GM12801 (cell line): ENCODE data around the gene SLC37A3.

ENCODE experiments used
- TF ChIP-seq, protein P1 (sequence below): IDR thresholded peaks from one replicate; pipeline ENCODE4 v1.5.1; 2011; ENCODE audit warnings: control low read depth; ENCODE audit not compliant: insufficient read length; ENCODE audit errors: extremely low read depth

Gene SLC37A3

DNA sequence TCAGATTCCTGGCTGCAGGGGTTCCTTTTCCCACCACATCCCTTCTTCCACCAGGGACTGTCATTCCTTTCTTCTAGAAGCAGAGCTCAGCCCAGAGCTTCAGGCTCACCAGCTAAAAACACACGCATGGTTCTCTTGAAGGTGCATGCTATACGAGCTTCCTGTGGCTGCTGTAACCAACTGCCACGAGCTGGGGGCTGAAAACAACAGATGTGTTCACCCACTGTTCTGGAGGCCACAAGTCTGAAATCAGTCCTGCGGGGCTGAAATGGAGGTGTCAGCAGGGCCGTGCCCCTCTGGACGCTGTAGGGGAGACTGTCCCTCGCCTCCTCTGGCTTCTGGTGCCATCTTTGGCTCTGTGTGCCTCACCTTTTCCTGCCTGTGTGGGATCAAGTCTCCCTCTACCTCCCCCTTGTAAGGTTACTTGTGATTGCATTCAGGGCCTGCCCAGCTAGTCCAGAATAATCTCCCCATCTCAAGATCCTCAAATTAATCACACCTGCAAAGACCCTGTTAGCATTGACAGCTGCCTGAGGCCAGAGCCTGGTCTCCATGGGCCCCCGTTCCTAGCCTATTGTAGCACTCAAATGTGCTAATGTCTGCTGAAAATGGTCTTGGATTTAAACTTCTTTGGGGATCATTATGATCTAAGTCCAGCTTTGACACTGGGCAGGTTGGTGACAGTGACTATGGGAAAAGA, 19.3 kb upstream of the SLC37A3 start:
- TF ChIP-seq, protein P1, sequence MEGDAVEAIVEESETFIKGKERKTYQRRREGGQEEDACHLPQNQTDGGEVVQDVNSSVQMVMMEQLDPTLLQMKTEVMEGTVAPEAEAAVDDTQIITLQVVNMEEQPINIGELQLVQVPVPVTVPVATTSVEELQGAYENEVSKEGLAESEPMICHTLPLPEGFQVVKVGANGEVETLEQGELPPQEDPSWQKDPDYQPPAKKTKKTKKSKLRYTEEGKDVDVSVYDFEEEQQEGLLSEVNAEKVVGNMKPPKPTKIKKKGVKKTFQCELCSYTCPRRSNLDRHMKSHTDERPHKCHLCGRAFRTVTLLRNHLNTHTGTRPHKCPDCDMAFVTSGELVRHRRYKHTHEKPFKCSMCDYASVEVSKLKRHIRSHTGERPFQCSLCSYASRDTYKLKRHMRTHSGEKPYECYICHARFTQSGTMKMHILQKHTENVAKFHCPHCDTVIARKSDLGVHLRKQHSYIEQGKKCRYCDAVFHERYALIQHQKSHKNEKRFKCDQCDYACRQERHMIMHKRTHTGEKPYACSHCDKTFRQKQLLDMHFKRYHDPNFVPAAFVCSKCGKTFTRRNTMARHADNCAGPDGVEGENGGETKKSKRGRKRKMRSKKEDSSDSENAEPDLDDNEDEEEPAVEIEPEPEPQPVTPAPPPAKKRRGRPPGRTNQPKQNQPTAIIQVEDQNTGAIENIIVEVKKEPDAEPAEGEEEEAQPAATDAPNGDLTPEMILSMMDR = no peak

DNA sequence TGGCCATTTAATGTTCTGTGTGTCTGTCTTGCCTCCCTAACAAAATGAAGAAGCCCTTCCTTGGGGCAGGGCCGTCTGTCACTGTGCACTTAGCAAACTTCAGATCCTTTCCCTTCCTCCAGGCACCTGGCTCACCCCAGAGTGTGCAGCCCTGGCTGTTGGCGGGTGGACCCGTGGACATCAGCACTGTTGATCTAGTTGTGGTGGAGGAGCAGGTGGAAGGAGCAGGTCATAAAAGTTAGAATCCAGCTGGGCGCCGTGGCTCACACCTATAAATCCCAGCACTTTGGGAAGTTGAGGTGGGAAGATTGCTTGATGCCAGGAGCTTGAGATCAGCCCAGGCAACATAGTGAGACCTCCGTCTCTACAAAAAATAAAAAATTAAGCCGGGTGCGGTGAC, 18.2 kb upstream of the SLC37A3 start:
- TF ChIP-seq, protein P1 = no peak

DNA sequence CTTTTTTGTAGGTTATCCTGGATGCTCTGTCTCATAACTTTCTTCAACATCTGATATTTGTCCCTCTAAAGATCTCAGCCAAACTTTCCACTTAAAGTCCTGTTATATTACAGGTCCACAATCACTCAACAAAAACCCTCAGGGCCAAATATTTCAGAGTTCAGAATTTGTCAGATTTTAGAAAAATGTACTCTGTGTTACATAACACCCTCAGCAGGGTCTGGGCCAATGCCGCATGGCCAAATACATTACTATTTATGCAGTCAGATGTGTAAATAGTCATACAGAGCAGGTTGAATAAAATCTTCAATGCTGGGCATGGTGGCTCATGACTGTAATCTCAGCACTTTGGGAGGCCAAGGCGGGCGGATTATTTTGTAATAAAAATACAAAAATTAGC, 17.0 kb upstream of the SLC37A3 start:
- TF ChIP-seq, protein P1 = no peak

DNA sequence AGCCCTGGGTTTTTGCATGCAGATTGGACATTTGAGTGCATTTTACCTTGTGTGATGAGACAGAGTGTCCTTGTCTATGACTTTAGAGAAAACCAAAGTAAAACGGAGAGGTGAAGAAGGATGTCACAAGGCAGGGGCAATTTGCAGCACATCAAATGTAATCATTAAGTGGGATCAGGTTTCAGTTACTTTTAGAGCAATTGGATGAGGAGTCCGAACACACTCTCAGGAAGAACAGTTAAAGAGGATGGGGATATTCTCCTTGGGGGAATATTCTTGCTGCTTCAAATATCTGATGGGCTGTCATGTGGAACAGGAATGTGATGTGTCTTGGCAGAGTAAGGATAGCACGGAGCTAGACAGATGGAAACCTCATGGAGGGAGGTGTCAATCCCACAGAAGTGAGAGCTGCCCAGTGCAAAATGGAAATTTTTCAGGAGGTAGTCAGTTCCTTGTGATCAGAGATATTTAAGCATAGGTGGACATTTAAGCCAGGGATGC, 6.3 kb upstream of the SLC37A3 start:
- TF ChIP-seq, protein P1 = no peak

DNA sequence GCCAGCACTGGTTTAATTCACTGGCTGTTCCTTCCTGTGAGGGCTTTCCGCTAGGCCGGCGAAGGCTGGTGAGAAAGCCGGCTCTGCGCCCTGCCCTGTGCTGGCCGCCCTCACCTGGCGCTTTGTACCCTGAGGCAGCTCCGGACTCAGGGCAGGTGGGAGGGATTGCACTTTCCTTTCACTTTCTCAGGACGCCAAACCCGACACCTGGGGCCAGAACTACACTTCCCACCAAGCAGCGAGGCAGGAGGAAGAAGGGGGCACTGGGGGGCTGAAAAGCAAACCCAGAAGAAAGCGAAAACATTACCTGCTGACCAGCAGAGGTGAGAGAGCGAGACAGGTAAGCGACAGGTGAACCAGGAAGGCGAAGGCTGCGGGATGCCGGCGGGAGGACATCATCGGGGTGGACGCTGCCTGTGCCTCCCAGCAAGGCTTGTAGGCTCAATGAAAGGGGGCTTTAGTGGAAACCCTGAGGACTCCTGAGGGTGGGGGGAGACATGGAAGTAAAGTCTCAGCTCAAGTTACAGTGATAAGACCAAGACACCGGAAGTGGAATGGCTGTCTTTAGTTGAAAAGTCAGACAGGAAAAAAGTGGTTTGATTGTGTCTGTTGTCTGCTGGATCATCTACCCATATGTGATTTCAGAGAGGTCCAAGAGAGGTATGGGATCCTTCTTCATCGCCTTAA, 5.7 kb upstream of the SLC37A3 start, which contains the start of gene RAB19:
TSS of gene RAB19 (plus strand) at position 181 of the 687 bp plus-strand sequence. CDS start 3,589 bp downstream, outside the sequence.
- TF ChIP-seq, protein P1 = no peak

DNA sequence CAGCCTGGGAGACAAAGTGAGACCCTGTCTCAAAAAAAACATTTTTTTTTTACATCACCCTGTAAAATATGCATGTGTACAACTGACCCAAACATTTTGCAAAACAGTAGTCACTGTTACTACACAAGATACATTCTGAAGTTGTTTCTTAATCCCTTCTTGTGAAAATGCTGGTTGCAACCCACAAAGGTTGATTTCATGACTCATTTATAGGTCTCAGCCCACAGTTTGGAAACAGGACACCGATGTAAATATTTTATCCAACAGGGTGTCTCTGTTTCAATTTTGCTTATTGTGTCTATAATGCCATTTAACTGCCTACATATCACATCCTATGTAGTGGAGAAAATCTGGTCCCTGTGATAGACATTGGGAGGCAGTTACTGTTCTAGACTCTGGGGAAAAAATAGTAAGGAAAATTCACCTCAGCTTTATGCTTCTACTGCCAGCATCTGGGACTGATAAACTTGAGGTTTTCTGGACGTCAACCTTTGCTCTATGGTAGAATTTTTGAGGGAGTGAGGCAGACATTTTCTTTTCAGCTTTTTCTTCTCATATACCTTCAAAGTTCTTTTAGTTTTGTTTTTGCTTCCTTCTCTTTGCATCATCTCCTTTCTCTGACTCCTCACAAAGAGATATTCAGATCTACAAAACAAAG, 4.0 kb upstream of the SLC37A3 start:
- TF ChIP-seq, protein P1 = no peak

DNA sequence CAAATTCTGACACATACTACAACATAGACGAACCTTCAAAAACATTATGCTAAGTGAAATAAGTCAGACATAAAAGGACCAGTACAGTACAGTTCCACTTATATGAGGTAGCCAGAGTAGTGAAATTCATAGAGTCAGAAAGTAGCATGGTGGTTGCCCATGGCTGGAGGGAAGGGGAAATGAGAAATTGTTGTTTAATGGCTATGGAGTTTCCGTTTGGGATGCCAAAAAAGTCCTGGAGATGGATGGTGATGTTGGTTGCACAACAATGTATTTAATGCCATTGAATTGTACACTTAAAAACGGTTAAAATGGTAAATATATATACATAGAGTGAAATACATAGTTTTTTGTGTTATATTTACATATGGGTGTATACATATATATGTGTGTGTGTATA, 2.1 kb upstream of the SLC37A3 start:
- TF ChIP-seq, protein P1 = no peak
